A549 (cell line): ENCODE measurements around the gene CACNA1G. TPM values are rescaled to one million over a fixed set of nuclear protein-coding genes. Genes with fewer than 3 reads are reported as not detected.
A peak's percentile ranks its signal among the peaks of the same experiment; 100 is the strongest.

Source experiments
- ATAC-seq, 2 experiments: fragments of 200-7000 bp in 1 of 2; fragments of >200 bp in 1 of 2; cut with Nextera tagmentation in 1 of 2; cut with Tn5 transposase in 1 of 2; 3 replicates each; pipeline versions ENCODE4 v1.8.0 to v1.9.1; 2018 to 2020; ENCODE audit warnings: mild to moderate bottlenecking in 1 of 2, moderate library complexity in 1 of 2
- CTCF ChIA-PET: fragments of 300-600 bp; sonication (Branson Sonifier 250); formaldehyde crosslinking; extraction: SDS; loops from one replicate; lab custom pipeline; 2021; ENCODE audit warnings: antibody characterized with exemption, inconsistent platforms; lab: Yijun Ruan, JAX
- POLR2A ChIA-PET: fragments of 350-600 bp; formaldehyde crosslinking; extraction: SDS; loops from one replicate; lab custom pipeline; 2021; ENCODE audit warnings: antibody characterized with exemption, inconsistent platforms; lab: Yijun Ruan, JAX
- DNase-seq, 2 experiments: peaks; one replicate each; pipeline versions ENCODE4 v3.0.0 to v3.0.0-alpha.2; 2011 to 2016; ENCODE audit warnings: low read depth in 1 of 2, low spot score in 1 of 2
- FAIRE-seq: peaks from 2 replicates; lab custom pipeline; 2011; peaks lifted over from hg19 to GRCh38; lab: Jason Lieb, UNC
- H3K27ac ChIP-seq, 2 experiments: fragments of >200 bp; sonication (Bioruptor Twin); formaldehyde crosslinking; 3 replicates each; pipeline ENCODE4 v1.5.1; 2016 to 2017
- H3K4me1 ChIP-seq: fragments of >200 bp; sonication (Bioruptor Twin); formaldehyde crosslinking; 3 replicates; pipeline ENCODE4 v1.6.1; 2016
- H3K4me2 ChIP-seq: fragments of >200 bp; sonication (Bioruptor Twin); formaldehyde crosslinking; 3 replicates; pipeline ENCODE4 v1.6.1; 2016
- H3K4me3 ChIP-seq: fragments of >200 bp; sonication (Bioruptor Twin); formaldehyde crosslinking; 3 replicates; pipeline ENCODE4 v1.5.1; 2016
- H3K9me3 ChIP-seq: fragments of >200 bp; sonication (Bioruptor Twin); formaldehyde crosslinking; 3 replicates; pipeline ENCODE4 v1.6.1; 2016
- CBX8 ChIP-seq: fragments of 200-600 bp; sonication (generic); IDR thresholded peaks from 2 replicates; pipeline ENCODE4 v1.6.1; 2016
- CHD2 ChIP-seq: fragments of 150-350 bp; IDR thresholded peaks from 2 replicates; pipeline ENCODE4 v1.6.1; 2014; ENCODE audit warnings: low read length; ENCODE audit not compliant: partially characterized antibody
- CTCF ChIP-seq: fragments of >200 bp; sonication (Bioruptor Twin); formaldehyde crosslinking; IDR thresholded peaks from 3 replicates; pipeline ENCODE4 v1.5.1; 2016
- FOXS1 ChIP-seq: fragments of 250-450 bp; sonication (Bioruptor Pico); IDR thresholded peaks from 2 replicates; pipeline ENCODE4 v1.5.0; 2020; ENCODE audit warnings: mild to moderate bottlenecking, moderate library complexity
- HDAC2 ChIP-seq: fragments of 200-600 bp; sonication (generic); IDR thresholded peaks from 2 replicates; pipeline ENCODE4 v1.6.1; 2016
- HES2 ChIP-seq: fragments of >200 bp; sonication (Bioruptor Twin); formaldehyde crosslinking; IDR thresholded peaks from 2 replicates; pipeline ENCODE4 v1.6.1; 2016
- MAFK ChIP-seq: fragments of 450-650 bp; IDR thresholded peaks from 2 replicates; pipeline ENCODE4 v1.6.1; 2014; ENCODE audit not compliant: partially characterized antibody
- RCOR1 ChIP-seq: fragments of 150-350 bp; IDR thresholded peaks from 2 replicates; pipeline ENCODE4 v1.6.1; 2014; ENCODE audit warnings: antibody characterized with exemption, low read length, low read depth
- REST ChIP-seq: fragments of 200-600 bp; sonication (generic); IDR thresholded peaks from 2 replicates; pipeline ENCODE4 v1.6.1; 2016; ENCODE audit warnings: antibody characterized with exemption, mild to moderate bottlenecking, moderate library complexity
- RNF2 ChIP-seq: fragments of 200-600 bp; sonication (generic); IDR thresholded peaks from 2 replicates; pipeline ENCODE4 v1.6.1; 2016; ENCODE audit warnings: low read depth, mild to moderate bottlenecking, antibody characterized with exemption, moderate library complexity, borderline replicate concordance
- TP53 ChIP-seq: fragments of 250-450 bp; sonication (Bioruptor Pico); IDR thresholded peaks from 2 replicates; pipeline ENCODE4 v1.5.0; 2021; ENCODE audit warnings: mild to moderate bottlenecking, moderate library complexity
- WGBS: methylation state at CpG from one replicate; pipeline ENCODE4 v1.1.6; 2017; ENCODE audit errors: missing lambda C conversion rate; 5-methylcytosine and 5-hydroxymethylcytosine counted together
- polyA plus RNA-seq, 4 experiments: library from polyadenylated mRNA; depleted of rRNA in 3 of 4; stranded (reverse); fragments of >200 nt; fragmentation: RNase III in 1 of 4; extraction: RNeasy Plus Mini Kit Qiagen cat#74134 plus additional on column Dnase treatment in 1 of 4; gene quantifications; 2 replicates in 3 of 4; 3 replicates in 1 of 4; pipeline ENCODE4 v1.2.3, GENCODE V29; 2011 to 2017
- TF ChIP-seq, protein P1 (sequence below): IDR thresholded peaks from 2 replicates; pipeline ENCODE4 v1.6.1; 2012; ENCODE audit warnings: low read depth, borderline replicate concordance

Gene CACNA1G
- polyA plus RNA-seq, 2 of the 4 experiments (the other 2 are of a cell fraction) = 4.0 to 8.9 TPM

GRCh38 chr17:50649042-50649908 lies 88.8 kb downstream of the CACNA1G start (continued):
- TF ChIP-seq CHD2 = no peak
- no peak for TF ChIP-seq FOXS1 (CRISPR knock-in tag)
- no peak for TF ChIP-seq HDAC2
- TF ChIP-seq, protein P1, sequence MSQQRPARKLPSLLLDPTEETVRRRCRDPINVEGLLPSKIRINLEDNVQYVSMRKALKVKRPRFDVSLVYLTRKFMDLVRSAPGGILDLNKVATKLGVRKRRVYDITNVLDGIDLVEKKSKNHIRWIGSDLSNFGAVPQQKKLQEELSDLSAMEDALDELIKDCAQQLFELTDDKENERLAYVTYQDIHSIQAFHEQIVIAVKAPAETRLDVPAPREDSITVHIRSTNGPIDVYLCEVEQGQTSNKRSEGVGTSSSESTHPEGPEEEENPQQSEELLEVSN = no peak
- no peak for TF ChIP-seq CTCF
- no peak for TF ChIP-seq REST
- no peak for TF ChIP-seq TP53 (CRISPR knock-in tag)
- no peak for TF ChIP-seq RNF2
- TF ChIP-seq CBX8 = no peak
- TF ChIP-seq RCOR1 = no peak
- TF ChIP-seq HES2 = no peak

GRCh38 chr17:50651661-50652060 lies 91.1 kb downstream of the CACNA1G start:
- ATAC-seq (no peak), DNase-seq (no peak), FAIRE-seq (peak; percentile 13)
- ChIA-PET CTCF (interaction anchor here (0.8 to 48.0 kb wide), 9 partner anchors 12 to 190 kb away, joined by 3 to 2097 read pairs (median 6); partner anchors contain the start of gene ANKRD40), POLR2A (interaction anchor here (1.2 to 10.0 kb wide), 5 partner anchors 9 to 101 kb away, joined by 3 to 85 read pairs (median 4); no protein-coding TSS in a partner anchor)
- 92% methylated on average over 2 of the region's 2 CpGs for whole genome bisulfite sequencing
- Histone ChIP-seq H3K4me1 (peaks cover 89% of the 10 kb centered on the region), H3K27ac (peak overlapping the region in 1 of 2 experiments; percentile 70; a peak in 3 of 6 replicates), H3K4me2 (no peak overlapping the region), H3K9me3 (no peaks in the 10 kb centered on the region), H3K4me3 (no peak overlapping the region)
- TF ChIP-seq REST = no peak
- peak; percentile 30 for TF ChIP-seq MAFK
